OCI-LY7 (cell line): Measurements from ENCODE around the gene ORC2. TPM values are rescaled to one million over a fixed set of nuclear protein-coding genes. Genes with fewer than 3 reads are reported as not detected.

Source experiments
- BruUV-seq: library from RNA; stranded (reverse); fragments of 400-500 nt; replicated peaks from 2 replicates; lab custom pipeline; 2021; lab: Mats Ljungman, UMichigan
- CTCF ChIA-PET: fragments of 300-600 bp; sonication (Branson Sonifier 250); formaldehyde crosslinking; loops from one replicate; lab custom pipeline; 2022; ENCODE audit warnings: antibody characterized with exemption; ENCODE audit not compliant: unreplicated experiment; lab: Charles Lee
- POLR2A ChIA-PET: fragments of 300-600 bp; sonication (Branson Sonifier 250); formaldehyde crosslinking; loops from one replicate; lab custom pipeline; 2022; ENCODE audit warnings: antibody characterized with exemption; lab: Charles Lee
- DNase-seq: peaks from one replicate; pipeline ENCODE4 v3.0.0-alpha.2; 2015; ENCODE audit warnings: low spot score
- H2AFZ ChIP-seq: fragments of 200-600 bp; sonication (generic), shearing (Covaris generic); 2 replicates; pipeline ENCODE4 v1.6.1; 2014; ENCODE audit warnings: mild to moderate bottlenecking, antibody characterized with exemption, low read length, moderate library complexity
- H3K27ac ChIP-seq: fragments of 200-600 bp; sonication (generic); 2 replicates; pipeline ENCODE4 v1.5.1; 2014; ENCODE audit warnings: mixed run types, low read depth, mild to moderate bottlenecking, moderate library complexity, low read length, inconsistent platforms; ENCODE audit not compliant: poor library complexity, severe bottlenecking
- H3K36me3 ChIP-seq: fragments of 200-600 bp; sonication (generic); 2 replicates; pipeline ENCODE4 v1.6.1; 2014; ENCODE audit warnings: mild to moderate bottlenecking, antibody characterized with exemption, low read length, moderate library complexity, mixed read lengths; ENCODE audit not compliant: insufficient read depth
- H3K4me1 ChIP-seq: fragments of 200-600 bp; sonication (generic); 2 replicates; pipeline ENCODE4 v1.5.1; 2014; ENCODE audit warnings: mild to moderate bottlenecking, low read length; ENCODE audit not compliant: insufficient read depth, poor library complexity, severe bottlenecking
- H3K4me2 ChIP-seq: fragments of 200-600 bp; sonication (generic); 2 replicates; pipeline ENCODE4 v1.6.1; 2014; ENCODE audit warnings: mild to moderate bottlenecking, low read length
- H3K4me3 ChIP-seq: fragments of 200-600 bp; sonication (generic); 2 replicates; pipeline ENCODE4 v1.5.1; 2014; ENCODE audit warnings: mild to moderate bottlenecking, low read depth, low read length; ENCODE audit not compliant: poor library complexity, severe bottlenecking
- H3K79me2 ChIP-seq: fragments of 200-600 bp; sonication (generic); 2 replicates; pipeline ENCODE4 v1.6.1; 2016; ENCODE audit warnings: low read depth, mild to moderate bottlenecking, low read length, moderate library complexity, mixed read lengths; ENCODE audit not compliant: insufficient read depth
- H3K9me2 ChIP-seq: fragments of 200-600 bp; sonication (generic); 2 replicates; pipeline ENCODE4 v1.6.1; 2016; ENCODE audit warnings: mild to moderate bottlenecking, low read length, mixed read lengths; ENCODE audit not compliant: insufficient read depth
- H3K9me3 ChIP-seq: fragments of 200-600 bp; sonication (generic); 2 replicates; pipeline ENCODE4 v1.6.1; 2014; ENCODE audit warnings: mild to moderate bottlenecking, mixed run types, low read length, mixed read lengths
- H4K20me1 ChIP-seq: fragments of 200-600 bp; sonication (generic); 2 replicates; pipeline ENCODE4 v1.6.1; 2014; ENCODE audit warnings: mild to moderate bottlenecking, antibody characterized with exemption, low read length, moderate library complexity, mixed read lengths; ENCODE audit not compliant: insufficient read depth
- EZH2phosphoT487 ChIP-seq: fragments of 200-600 bp; sonication (generic); IDR thresholded peaks from 2 replicates; pipeline ENCODE4 v1.6.1; 2018; ENCODE audit warnings: low read depth, borderline replicate concordance, mild to moderate bottlenecking, mixed run types, antibody characterized with exemption, low read length, moderate library complexity, mixed read lengths
- intact Hi-C: fragments of 100-400 bp; cut with micrococcal nuclease; formaldehyde crosslinking; loops from one replicate; pipeline ENCODE4 v1.10.0; 2022; ENCODE audit not compliant: unreplicated experiment
- total RNA-seq, 2 experiments: library from RNA; depleted of rRNA in 1 of 2; stranded (reverse); fragments of >200 nt in 1 of 2; shearing (Covaris generic) in 1 of 2; gene quantifications; 2 replicates each; pipeline ENCODE4 v1.2.3, GENCODE V29; 2014 to 2022
- TF ChIP-seq, protein P1 (sequence below): fragments of 200-600 bp; sonication (generic); conservative IDR thresholded peaks from 2 replicates; pipeline ENCODE4 v1.5.1; 2014; ENCODE audit warnings: mild to moderate bottlenecking, antibody characterized with exemption, low read length, moderate library complexity, mixed read lengths

ORC2 gene
- total RNA-seq, 2 experiments from 2014 or later: 14.9 to 46.1 TPM

GRCh38 chr2:200930947-200931626, 32.4 kb downstream of the ORC2 start:
- POLR2A ChIA-PET: interaction anchor here (0.8 kb wide), 1 partner anchor 26 kb away, joined by 3 read pairs; no protein-coding TSS in a partner anchor
- no TSS peak for BruUV-seq
- CTCF ChIA-PET: no interaction called here
- H3K4me2 ChIP-seq: no peak overlapping the region
- H3K4me3 ChIP-seq: no peak overlapping the region
- H3K36me3 ChIP-seq: peaks cover 67% of the 10 kb centered on the region
- H3K9me2 ChIP-seq: no peaks in the 10 kb centered on the region
- TF ChIP-seq EZH2phosphoT487: no peak
- TF ChIP-seq, protein P1, sequence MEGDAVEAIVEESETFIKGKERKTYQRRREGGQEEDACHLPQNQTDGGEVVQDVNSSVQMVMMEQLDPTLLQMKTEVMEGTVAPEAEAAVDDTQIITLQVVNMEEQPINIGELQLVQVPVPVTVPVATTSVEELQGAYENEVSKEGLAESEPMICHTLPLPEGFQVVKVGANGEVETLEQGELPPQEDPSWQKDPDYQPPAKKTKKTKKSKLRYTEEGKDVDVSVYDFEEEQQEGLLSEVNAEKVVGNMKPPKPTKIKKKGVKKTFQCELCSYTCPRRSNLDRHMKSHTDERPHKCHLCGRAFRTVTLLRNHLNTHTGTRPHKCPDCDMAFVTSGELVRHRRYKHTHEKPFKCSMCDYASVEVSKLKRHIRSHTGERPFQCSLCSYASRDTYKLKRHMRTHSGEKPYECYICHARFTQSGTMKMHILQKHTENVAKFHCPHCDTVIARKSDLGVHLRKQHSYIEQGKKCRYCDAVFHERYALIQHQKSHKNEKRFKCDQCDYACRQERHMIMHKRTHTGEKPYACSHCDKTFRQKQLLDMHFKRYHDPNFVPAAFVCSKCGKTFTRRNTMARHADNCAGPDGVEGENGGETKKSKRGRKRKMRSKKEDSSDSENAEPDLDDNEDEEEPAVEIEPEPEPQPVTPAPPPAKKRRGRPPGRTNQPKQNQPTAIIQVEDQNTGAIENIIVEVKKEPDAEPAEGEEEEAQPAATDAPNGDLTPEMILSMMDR: no peak
- H4K20me1 ChIP-seq: no peaks in the 10 kb centered on the region
- no peak for DNase-seq
- H3K79me2 ChIP-seq: no peaks in the 10 kb centered on the region
- no peak overlapping the region for H3K27ac ChIP-seq
- intact Hi-C loops: no loop called here
- H3K9me3 ChIP-seq: no peaks in the 10 kb centered on the region
- no peaks in the 10 kb centered on the region for H3K4me1 ChIP-seq
- H2AFZ ChIP-seq: no peak overlapping the region

DNA sequence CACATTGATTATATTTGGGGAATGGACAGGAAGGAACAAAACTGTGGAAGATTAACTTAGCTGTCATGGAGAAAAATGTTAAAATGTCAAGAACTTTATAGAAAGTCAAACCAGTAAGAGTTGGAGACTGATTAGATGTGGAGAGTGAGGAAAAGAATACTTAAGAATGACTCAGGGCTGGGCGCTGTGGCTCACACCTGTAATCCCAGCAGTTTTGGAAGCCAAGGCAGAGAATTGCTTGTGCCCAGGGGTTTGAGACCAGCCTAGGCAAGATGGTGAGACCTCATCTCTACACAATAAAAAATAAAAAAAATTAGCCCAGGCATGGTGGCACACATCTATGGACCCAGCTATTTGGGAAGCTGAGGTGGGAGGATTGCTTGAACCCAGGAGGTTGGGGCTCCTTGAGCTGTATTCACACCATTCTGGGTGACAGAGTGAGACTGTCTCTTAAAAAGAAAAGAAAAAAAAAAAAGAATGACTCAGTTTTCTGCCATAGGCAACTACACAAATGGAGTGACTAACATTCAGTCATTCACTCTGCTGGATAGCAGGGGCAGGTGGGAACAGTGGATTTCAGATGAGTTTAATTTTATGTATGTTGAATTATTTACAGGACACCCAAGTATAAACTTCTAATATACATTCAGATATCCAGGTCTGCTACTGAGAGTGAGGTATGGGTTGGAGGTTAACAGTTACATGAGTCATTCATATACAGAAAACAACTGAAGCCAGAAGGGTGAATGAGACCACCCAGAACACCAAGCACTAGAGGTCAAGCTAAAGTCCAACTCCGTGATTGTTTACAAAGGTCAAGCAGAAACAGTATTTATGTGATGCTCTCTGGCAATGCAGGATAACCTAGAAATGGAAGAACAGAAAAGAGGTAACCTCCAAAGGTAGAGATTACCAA, 33.9 kb downstream of the ORC2 start:
- H3K4me2 ChIP-seq: no peak overlapping the region
- TF ChIP-seq, protein P1: no peak
- no peak for TF ChIP-seq EZH2phosphoT487
- no peaks in the 10 kb centered on the region for H4K20me1 ChIP-seq
- H3K36me3 ChIP-seq: peaks cover 60% of the 10 kb centered on the region
- no peaks in the 10 kb centered on the region for H3K79me2 ChIP-seq
- no peak overlapping the region for H3K27ac ChIP-seq
- BruUV-seq: no TSS peak
- no peaks in the 10 kb centered on the region for H3K4me1 ChIP-seq
- no peak for DNase-seq
- H2AFZ ChIP-seq: no peak overlapping the region
- intact Hi-C loops: no loop called here
- no peaks in the 10 kb centered on the region for H3K9me3 ChIP-seq
- CTCF ChIA-PET: no interaction called here
- no peak overlapping the region for H3K4me3 ChIP-seq
- POLR2A ChIA-PET: interaction anchor here (0.8 kb wide), 1 partner anchor 203 kb away, joined by 7 read pairs; no protein-coding TSS in a partner anchor
- no peaks in the 10 kb centered on the region for H3K9me2 ChIP-seq
